Measurements from ENCODE around the gene MAP2K7.
"Not testable (repeated sequence)": the region's sequence is repeated elsewhere in the genome, so short reads cannot be mapped to it uniquely, and the experiment has no call there.

The MAP2K7 gene

GRCh38 chr19:7903244-7904073 lies at the start of gene MAP2K7:
Gene MAP2K7 (plus strand): TSS chr19:7903877. CDS start chr19:7903945, 68 bp downstream.
- TF ChIP-seq CTCF (conservative IDR thresholded peaks at IDR 0.05; ENCODE audit: low read length): peak; percentile 52
- peak; percentile 98 for DNase-seq (ENCODE audit: low read depth)

GRCh38 chr19:7855426-7856108 lies 48.1 kb upstream of the MAP2K7 start:
- no peak for TF ChIP-seq CTCF (conservative IDR thresholded peaks at IDR 0.05; ENCODE audit: low read length)
- no peak for DNase-seq (ENCODE audit: low read depth)
- no peak overlapping the region for H3K4me3 ChIP-seq (ENCODE audit: low read length)

More at GRCh38 chr19:7903244-7904073, at the start of gene MAP2K7:
- H3K4me3 ChIP-seq (ENCODE audit: low read length): peak within 1 kb of the TSS; percentile 94

GRCh38 chr19:7856109-7856591 lies 47.5 kb upstream of the MAP2K7 start:
- DNase-seq (ENCODE audit: low read depth): no peak
- H3K4me3 ChIP-seq (ENCODE audit: low read length): no peak overlapping the region
- no peak for TF ChIP-seq CTCF (conservative IDR thresholded peaks at IDR 0.05; ENCODE audit: low read length)

GRCh38 chr19:7856679-7857663 lies 46.7 kb upstream of the MAP2K7 start:
- DNase-seq (ENCODE audit: low read depth): no peak
- no peak for TF ChIP-seq CTCF (conservative IDR thresholded peaks at IDR 0.05; ENCODE audit: low read length)
- H3K4me3 ChIP-seq (ENCODE audit: low read length): no peak overlapping the region

- no peak overlapping the region for H3K4me3 ChIP-seq (ENCODE audit: low read length)
- no peak for DNase-seq (ENCODE audit: low read depth)
- no peak for TF ChIP-seq CTCF (conservative IDR thresholded peaks at IDR 0.05; ENCODE audit: low read length)
Observed at GRCh38 chr19:7857727-7858108, 46.0 kb upstream of the MAP2K7 start.

GRCh38 chr19:7858109-7858770 lies 45.4 kb upstream of the MAP2K7 start:
- DNase-seq (ENCODE audit: low read depth): no peak
- no peak overlapping the region for H3K4me3 ChIP-seq (ENCODE audit: low read length)
- TF ChIP-seq CTCF (conservative IDR thresholded peaks at IDR 0.05; ENCODE audit: low read length): no peak

GRCh38 chr19:7859087-7859486 lies 44.6 kb upstream of the MAP2K7 start:
- DNase-seq (ENCODE audit: low read depth); H3K4me3 ChIP-seq (ENCODE audit: low read length): not testable (repeated sequence)
